HCT116 (cell line): ENCODE data around the gene ABCC1. TPM values are rescaled to one million over a fixed set of nuclear protein-coding genes. Genes with fewer than 3 reads are reported as not detected.

Source experiments
- ATAC-seq: fragments of 200-7000 bp; cut with Tn5 transposase; 2 replicates; pipeline ENCODE4 v1.9.1; 2020; ENCODE audit warnings: mild to moderate bottlenecking, moderate library complexity
- BruUV-seq: library from RNA; stranded (reverse); fragments of 400-500 nt; replicated peaks from 2 replicates; lab custom pipeline; 2021; lab: Mats Ljungman, UMichigan
- CTCF ChIA-PET: fragments of 300-600 bp; sonication (Branson Sonifier 250); formaldehyde crosslinking; loops from one replicate; lab custom pipeline; 2021; ENCODE audit warnings: antibody characterized with exemption; lab: Charles Lee
- POLR2A ChIA-PET: fragments of 300-600, 350-600 bp; sonication (Branson Sonifier 250); formaldehyde crosslinking; loops from one replicate; lab custom pipeline; 2021; ENCODE audit warnings: antibody characterized with exemption; lab: Charles Lee
- RAD21 ChIA-PET, 2 experiments: fragments of 300-600 bp; sonication (Branson Sonifier 250); formaldehyde crosslinking; loops; one replicate each; lab custom pipeline; 2023; ENCODE audit warnings: low total read pairs in 2 of 2; ENCODE audit not compliant: uncharacterized antibody in 2 of 2, unreplicated experiment in 2 of 2, low non-redundant PET in 1 of 2; lab: Charles Lee
- DNase-seq: peaks from one replicate; pipeline ENCODE4 v3.0.0-alpha.2; 2010; ENCODE audit warnings: low read depth, low spot score
- H2AFZ ChIP-seq: fragments of 200-600 bp; shearing (Covaris generic), sonication (generic); 2 replicates; pipeline ENCODE4 v1.6.1; 2017; ENCODE audit warnings: low read depth, mixed run types, mixed read lengths, antibody characterized with exemption, low read length; ENCODE audit not compliant: poor library complexity, severe bottlenecking
- H3K27ac ChIP-seq: 2 replicates; pipeline ENCODE4 v1.5.1; 2012; ENCODE audit warnings: low read depth, low read length
- H3K27me3 ChIP-seq: fragments of 200-600 bp; sonication (generic); 2 replicates; pipeline ENCODE4 v1.6.1; 2016; ENCODE audit warnings: mixed run types, low read length, mixed read lengths; ENCODE audit not compliant: insufficient read depth
- H3K36me3 ChIP-seq, 2 experiments: fragments of 200-500 bp in 1 of 2; fragments of 200-600 bp in 1 of 2; sonication (Bioruptor generic) in 1 of 2; sonication (generic) in 1 of 2; 2 replicates each; pipeline versions ENCODE4 v1.5.1 to v1.6.1; 2014 to 2016; ENCODE audit warnings: low read length in 2 of 2, inconsistent platforms in 1 of 2, mixed read lengths in 1 of 2, mixed run types in 1 of 2; ENCODE audit not compliant: insufficient read depth in 2 of 2, control insufficient read depth in 1 of 2
- H3K4me1 ChIP-seq, 2 experiments: fragments of 200-600 bp in 1 of 2; sonication (generic) in 1 of 2; 2 replicates each; pipeline versions ENCODE4 v1.5.1 to v1.6.1; 2012 to 2017; ENCODE audit warnings: low read length in 2 of 2, inconsistent platforms in 1 of 2, mild to moderate bottlenecking in 1 of 2, mixed read lengths in 1 of 2, mixed run types in 1 of 2, moderate library complexity in 1 of 2; ENCODE audit not compliant: insufficient read depth in 2 of 2, control insufficient read depth in 1 of 2
- H3K4me2 ChIP-seq: fragments of 200-600 bp; sonication (generic); 2 replicates; pipeline ENCODE4 v1.6.1; 2017; ENCODE audit warnings: mixed run types, low read length, mixed read lengths
- H3K4me3 ChIP-seq, 2 experiments: fragments of 200-600 bp in 1 of 2; sonication (generic) in 1 of 2; replicated peaks in 1 of 2; 2 replicates each; pipeline ENCODE4 v1.5.1; 2011 to 2016; ENCODE audit warnings: low read length in 2 of 2, control low read depth in 1 of 2, low read depth in 1 of 2, mild to moderate bottlenecking in 1 of 2, mixed read lengths in 1 of 2, mixed run types in 1 of 2
- H3K79me2 ChIP-seq: fragments of 200-600 bp; sonication (generic); 2 replicates; pipeline ENCODE4 v1.6.1; 2017; ENCODE audit warnings: mild to moderate bottlenecking, mixed run types, low read length, moderate library complexity, mixed read lengths; ENCODE audit not compliant: insufficient read depth
- H3K9ac ChIP-seq: fragments of 200-600 bp; sonication (generic); 2 replicates; pipeline ENCODE4 v1.6.1; 2016; ENCODE audit warnings: low read length, mixed read lengths
- H3K9me2 ChIP-seq: fragments of 200-600 bp; sonication (generic), shearing (Covaris generic); 2 replicates; pipeline ENCODE4 v1.6.1; 2017; ENCODE audit warnings: mixed run types, mild to moderate bottlenecking, moderate library complexity; ENCODE audit not compliant: insufficient read depth
- H3K9me3 ChIP-seq, 2 experiments: fragments of 200-500 bp in 1 of 2; fragments of 200-600 bp in 1 of 2; sonication (Bioruptor generic) in 1 of 2; sonication (generic) in 1 of 2; 2 replicates each; pipeline ENCODE4 v1.6.1; 2014 to 2017; ENCODE audit warnings: low read length in 2 of 2, mixed read lengths in 2 of 2, inconsistent platforms in 1 of 2, low read depth in 1 of 2, mild to moderate bottlenecking in 1 of 2, mixed run types in 1 of 2, moderate library complexity in 1 of 2; ENCODE audit not compliant: control insufficient read depth in 1 of 2, insufficient read depth in 1 of 2
- H4K20me1 ChIP-seq: fragments of 200-600 bp; sonication (generic), shearing (Covaris generic); 2 replicates; pipeline ENCODE4 v1.6.1; 2017; ENCODE audit warnings: mixed run types, mild to moderate bottlenecking, moderate library complexity; ENCODE audit not compliant: insufficient read depth
- CBX3 ChIP-seq: IDR thresholded peaks from 2 replicates; pipeline ENCODE4 v1.6.1; 2012; ENCODE audit warnings: low read depth
- CEBPB ChIP-seq: IDR thresholded peaks from 2 replicates; pipeline ENCODE4 v1.6.1; 2012; ENCODE audit warnings: low read depth
- ELF1 ChIP-seq: IDR thresholded peaks from 2 replicates; pipeline ENCODE4 v1.6.1; 2012; ENCODE audit warnings: low read depth, borderline replicate concordance
- FOSL1 ChIP-seq: IDR thresholded peaks from 2 replicates; pipeline ENCODE4 v1.6.1; 2012; ENCODE audit warnings: low read depth
- JUND ChIP-seq: IDR thresholded peaks from 2 replicates; pipeline ENCODE4 v1.6.1; 2012
- RAD21 ChIP-seq: IDR thresholded peaks from 2 replicates; pipeline ENCODE4 v1.6.1; 2012; ENCODE audit warnings: low read depth, mild to moderate bottlenecking
- SIN3A ChIP-seq: IDR thresholded peaks from 2 replicates; pipeline ENCODE4 v1.6.1; 2012; ENCODE audit warnings: low read depth
- intact Hi-C: fragments of 100-400 bp; cut with micrococcal nuclease; formaldehyde crosslinking; loops from 2 replicates; pipeline ENCODE4 v1.10.0; 2022
- total RNA-seq: library from RNA; stranded (reverse); gene quantifications from one replicate; pipeline ENCODE4 v1.2.1, GENCODE V29; 2021; ENCODE audit not compliant: unreplicated experiment
- TF ChIP-seq, protein P1 (sequence below), 3 experiments: fragments of 200-600 bp in 1 of 3; sonication (generic) in 1 of 3; IDR thresholded peaks in 2 of 3; conservative IDR thresholded peaks in 1 of 3; 2 replicates each; pipeline ENCODE4 v1.5.1; 2012 to 2017; ENCODE audit warnings: low read depth in 2 of 3, low read length in 2 of 3, antibody characterized with exemption in 1 of 3, borderline replicate concordance in 1 of 3, control low read depth in 1 of 3, mild to moderate bottlenecking in 1 of 3, mixed read lengths in 1 of 3, mixed run types in 1 of 3, moderate library complexity in 1 of 3; ENCODE audit not compliant: insufficient read depth in 1 of 3

Gene ABCC1
- total RNA-seq, 1 experiment from 2014 or later = 61.9 TPM

- TF ChIP-seq, protein P1, sequence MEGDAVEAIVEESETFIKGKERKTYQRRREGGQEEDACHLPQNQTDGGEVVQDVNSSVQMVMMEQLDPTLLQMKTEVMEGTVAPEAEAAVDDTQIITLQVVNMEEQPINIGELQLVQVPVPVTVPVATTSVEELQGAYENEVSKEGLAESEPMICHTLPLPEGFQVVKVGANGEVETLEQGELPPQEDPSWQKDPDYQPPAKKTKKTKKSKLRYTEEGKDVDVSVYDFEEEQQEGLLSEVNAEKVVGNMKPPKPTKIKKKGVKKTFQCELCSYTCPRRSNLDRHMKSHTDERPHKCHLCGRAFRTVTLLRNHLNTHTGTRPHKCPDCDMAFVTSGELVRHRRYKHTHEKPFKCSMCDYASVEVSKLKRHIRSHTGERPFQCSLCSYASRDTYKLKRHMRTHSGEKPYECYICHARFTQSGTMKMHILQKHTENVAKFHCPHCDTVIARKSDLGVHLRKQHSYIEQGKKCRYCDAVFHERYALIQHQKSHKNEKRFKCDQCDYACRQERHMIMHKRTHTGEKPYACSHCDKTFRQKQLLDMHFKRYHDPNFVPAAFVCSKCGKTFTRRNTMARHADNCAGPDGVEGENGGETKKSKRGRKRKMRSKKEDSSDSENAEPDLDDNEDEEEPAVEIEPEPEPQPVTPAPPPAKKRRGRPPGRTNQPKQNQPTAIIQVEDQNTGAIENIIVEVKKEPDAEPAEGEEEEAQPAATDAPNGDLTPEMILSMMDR (IDR thresholded peaks at IDR 0.05 in 2 of 3, conservative IDR thresholded peaks at IDR 0.05 in 1 of 3; ENCODE audit: borderline replicate concordance in 1 of 3, insufficient read depth in 1 of 3, low read depth in 2 of 3, low read length in 2 of 3) = no peak
- TF ChIP-seq CBX3 = no peak
- no peak for TF ChIP-seq CEBPB
These were observed 200.3 kb downstream of the ABCC1 start (continued) for GRCh38 chr16:16149710-16150116.

GRCh38 chr16:16150117-16150877 is 200.9 kb downstream of the ABCC1 start:
- Histone ChIP-seq H3K27ac (no peak overlapping the region), H3K36me3 (no peaks in the 10 kb centered on the region), H3K27me3 (no peaks in the 10 kb centered on the region), H3K4me1 (no peaks in the 10 kb centered on the region), H3K4me2 (no peak overlapping the region), H3K9me2 (no peaks in the 10 kb centered on the region), H3K9ac (no peak overlapping the region), H3K9me3 (no peaks in the 10 kb centered on the region), H2AFZ (no peak overlapping the region), H4K20me1 (no peaks in the 10 kb centered on the region), H3K4me3 (no peak overlapping the region), H3K79me2 (no peaks in the 10 kb centered on the region)
- no peak for DNase-seq
- POLR2A ChIA-PET = no interaction called here
- peak; percentile 13; the same call in 1 of the 2 replicates for ATAC-seq
- no TSS peak for BruUV-seq
- intact Hi-C loops = no loop called here
- TF ChIP-seq RAD21 (no peak), JUND (no peak), FOSL1 (no peak), ELF1 (no peak), CBX3 (no peak), SIN3A (no peak)
- TF ChIP-seq, protein P1 (IDR thresholded peaks at IDR 0.05 in 2 of 3, conservative IDR thresholded peaks at IDR 0.05 in 1 of 3; ENCODE audit: borderline replicate concordance in 1 of 3, insufficient read depth in 1 of 3, low read depth in 2 of 3, low read length in 2 of 3) = no peak
- RAD21 ChIA-PET = interaction anchor here in 1 of 2 experiments (0.6 kb wide), 1 partner anchor 384 kb away, joined by 5 read pairs; no protein-coding TSS in a partner anchor
- CTCF ChIA-PET = no interaction called here
